GOT3 (cell line): Measurements from ENCODE around the gene LCN2.
"Not testable (repeated sequence)": the region's sequence is repeated elsewhere in the genome, so short reads cannot be mapped to it uniquely, and the experiment has no call there.

Experiments used
- DNase-seq: peaks from one replicate; lab custom pipeline; 2025; ENCODE audit warnings: mixed read lengths; lab: John Stamatoyannopoulos, UW

LCN2 gene

DNA sequence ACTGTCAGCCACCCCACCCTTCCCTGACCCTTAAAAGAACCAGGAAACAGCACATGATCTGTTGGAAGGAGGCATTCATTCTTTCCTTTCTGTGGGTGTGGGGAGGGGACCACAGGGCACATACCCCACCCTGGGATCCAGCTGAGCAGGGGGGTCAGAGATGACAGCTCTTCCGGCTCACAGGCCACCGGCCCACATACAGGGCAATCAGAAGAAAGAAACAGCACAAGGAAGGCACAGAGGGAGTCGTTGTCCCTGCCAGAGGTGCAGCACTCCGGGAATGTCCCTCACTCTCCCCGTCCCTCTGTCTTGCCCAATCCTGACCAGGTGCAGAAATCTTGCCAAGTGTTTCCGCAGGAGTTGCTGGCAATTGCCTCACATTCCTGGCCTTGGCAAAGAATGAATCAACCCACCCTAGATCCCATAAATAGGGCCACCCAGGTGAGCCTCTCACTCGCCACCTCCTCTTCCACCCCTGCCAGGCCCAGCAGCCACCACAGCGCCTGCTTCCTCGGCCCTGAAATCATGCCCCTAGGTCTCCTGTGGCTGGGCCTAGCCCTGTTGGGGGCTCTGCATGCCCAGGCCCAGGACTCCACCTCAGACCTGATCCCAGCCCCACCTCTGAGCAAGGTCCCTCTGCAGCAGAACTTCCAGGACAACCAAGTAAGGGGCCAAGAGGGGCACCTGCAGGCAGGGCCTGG lies at the start of gene LCN2:
TSS of gene LCN2 (plus strand) at position 453 of the 701 bp plus-strand sequence. CDS start at position 526, 73 bp downstream.
- DNase-seq: no peak

DNA sequence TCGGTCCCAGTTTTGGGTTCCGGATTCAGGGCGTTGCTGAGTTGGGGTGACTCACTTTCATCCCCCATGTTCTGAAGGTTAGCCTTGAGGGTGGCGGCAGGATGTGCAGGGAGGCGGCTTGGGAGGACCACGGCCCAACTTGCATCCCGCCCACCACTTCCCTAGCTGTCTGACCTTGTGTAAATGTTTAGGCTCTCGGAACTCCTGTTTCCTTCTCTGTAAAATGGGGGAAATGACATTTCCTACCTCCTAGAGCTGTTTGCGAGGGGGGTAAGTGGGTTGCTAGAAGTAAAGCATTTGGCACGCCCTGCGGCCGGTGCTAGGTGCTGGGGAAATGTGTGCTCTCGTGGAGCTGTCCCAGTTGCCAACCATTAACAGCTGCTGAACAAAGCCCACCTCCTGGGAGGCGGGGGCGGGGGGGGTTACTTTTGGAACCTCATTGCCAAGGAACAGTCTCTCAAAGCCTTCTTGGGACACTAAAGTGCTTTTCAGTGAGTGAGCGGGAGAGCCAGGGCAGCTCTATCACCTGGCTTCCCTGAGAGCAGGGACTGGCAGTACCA lies 49.2 kb upstream of the LCN2 start:
- DNase-seq: no peak

DNA sequence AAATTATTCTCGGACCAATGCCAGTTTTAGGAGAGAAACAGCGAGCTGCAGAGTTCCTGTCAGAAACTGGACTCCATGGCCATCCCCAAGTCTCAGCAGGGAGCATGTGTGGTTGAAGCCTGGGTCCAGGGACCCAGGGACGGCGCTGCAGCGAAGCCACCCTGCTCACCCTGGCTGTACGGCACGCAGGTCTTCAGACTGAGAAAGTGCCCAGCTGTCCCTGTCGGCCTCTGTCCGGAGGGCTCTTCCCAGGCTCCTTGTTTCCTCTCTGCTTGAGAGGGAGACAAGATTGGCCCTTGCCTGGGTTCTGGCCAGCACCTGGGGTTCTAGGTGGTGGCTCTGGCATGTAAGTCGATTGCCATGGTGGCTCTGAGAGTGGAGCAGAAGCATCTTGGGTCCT lies 48.7 kb upstream of the LCN2 start:
- DNase-seq: no peak

DNA sequence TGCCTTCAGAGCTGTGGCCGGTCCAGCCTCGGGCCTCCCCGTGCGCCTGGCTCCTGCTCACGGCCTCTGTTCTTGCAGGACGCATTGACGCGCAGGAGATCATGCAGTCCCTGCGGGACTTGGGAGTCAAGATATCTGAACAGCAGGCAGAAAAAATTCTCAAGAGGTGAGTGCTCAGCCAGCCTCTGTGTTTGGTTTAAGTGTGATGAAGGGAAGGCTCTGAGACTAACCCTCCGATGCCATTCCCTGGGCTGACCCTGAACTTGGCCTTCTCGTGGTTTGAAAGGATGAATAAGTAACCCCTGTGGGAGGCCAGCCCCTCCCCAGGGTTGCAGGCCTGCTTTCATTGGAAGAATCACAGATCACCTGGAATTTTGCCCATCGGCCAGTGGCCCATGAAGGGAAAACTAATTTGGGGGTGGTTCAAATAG lies 48.0 kb upstream of the LCN2 start:
- no peak for DNase-seq

DNA sequence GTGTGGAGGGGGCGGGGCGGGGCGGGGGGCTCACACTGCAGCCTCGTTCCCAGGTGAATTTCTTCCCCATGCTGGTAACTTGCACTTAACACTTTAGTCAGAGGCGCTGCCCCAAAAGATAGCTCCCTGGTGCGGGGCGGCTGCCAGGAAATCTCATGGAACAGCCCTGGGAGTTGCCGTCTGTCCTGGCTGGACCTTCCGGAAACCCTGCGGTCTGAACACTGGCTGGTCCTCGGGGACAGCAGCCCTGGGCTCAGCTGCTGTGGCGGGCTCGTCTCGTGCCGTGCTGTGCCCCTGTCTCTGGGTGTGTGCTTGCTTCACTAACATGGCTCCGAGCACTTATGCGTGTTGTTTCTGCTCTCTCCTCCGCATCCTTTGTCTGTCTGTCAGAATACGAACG lies 47.6 kb upstream of the LCN2 start:
- DNase-seq: no peak

DNA sequence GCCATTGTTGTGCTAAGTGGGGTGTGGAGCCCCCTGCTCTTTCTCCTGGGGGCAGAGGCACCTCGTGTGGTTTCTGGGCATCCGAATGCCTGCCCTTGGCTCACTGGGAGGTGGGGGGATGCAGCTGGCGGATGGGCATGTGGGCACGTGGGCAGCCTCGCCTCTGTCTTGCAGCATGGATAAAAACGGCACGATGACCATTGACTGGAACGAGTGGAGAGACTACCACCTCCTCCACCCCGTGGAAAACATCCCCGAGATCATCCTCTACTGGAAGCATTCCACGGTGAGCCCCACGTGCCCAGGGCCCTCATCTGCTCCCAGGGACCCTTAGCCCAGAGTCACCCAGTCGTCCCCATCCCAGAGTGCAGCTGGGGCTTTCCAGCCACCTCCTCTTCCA lies 47.1 kb upstream of the LCN2 start:
- DNase-seq: no peak

DNA sequence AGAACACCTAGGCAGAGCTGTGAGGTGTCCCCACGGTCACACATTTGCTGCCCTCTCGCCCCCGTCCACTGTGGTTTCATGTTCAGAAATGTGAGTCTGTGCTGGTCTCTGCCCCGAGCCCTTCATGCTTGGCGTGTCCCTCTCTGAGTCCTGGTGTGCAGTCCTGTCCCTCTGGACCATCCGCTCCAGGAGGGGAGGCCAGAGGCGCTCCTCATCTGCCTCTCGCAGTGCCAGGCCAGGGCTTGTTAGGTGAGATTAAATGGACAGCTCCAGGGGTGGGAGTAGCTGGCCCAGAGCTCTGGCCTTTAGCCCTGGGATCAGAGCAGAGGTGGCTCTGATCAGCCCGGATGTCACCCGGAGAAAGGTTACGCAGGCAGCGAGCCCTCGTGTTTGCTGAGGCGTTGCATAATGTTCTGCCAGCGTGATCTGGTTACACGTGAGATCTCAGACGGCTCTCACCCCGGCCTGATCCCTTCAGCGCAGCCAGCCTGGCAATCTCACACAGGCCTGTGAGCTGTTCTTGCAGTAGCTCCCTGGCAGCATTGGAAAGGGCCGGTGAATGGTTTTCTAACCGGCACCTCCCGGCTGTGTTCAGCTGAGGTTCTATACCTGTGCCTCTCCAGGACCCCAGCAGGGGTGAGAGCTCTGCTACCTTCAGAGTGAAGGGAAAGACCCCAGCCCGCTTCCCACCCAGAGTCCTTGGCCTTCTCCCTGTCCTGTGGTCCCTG lies 46.2 kb upstream of the LCN2 start:
- no peak for DNase-seq

DNA sequence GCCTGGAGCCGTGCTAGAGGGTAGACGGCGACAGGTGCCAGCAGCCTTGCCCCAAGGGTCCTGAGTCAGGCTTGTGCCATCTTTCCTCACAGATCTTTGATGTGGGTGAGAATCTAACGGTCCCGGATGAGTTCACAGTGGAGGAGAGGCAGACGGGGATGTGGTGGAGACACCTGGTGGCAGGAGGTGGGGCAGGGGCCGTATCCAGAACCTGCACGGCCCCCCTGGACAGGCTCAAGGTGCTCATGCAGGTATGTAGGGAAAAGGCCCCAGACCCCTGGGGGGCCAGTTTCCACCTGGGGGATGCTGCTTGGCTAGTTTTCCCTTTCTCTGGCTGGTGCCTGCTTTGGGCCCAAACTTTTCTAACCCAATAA lies 45.7 kb upstream of the LCN2 start:
- DNase-seq: no peak

DNA sequence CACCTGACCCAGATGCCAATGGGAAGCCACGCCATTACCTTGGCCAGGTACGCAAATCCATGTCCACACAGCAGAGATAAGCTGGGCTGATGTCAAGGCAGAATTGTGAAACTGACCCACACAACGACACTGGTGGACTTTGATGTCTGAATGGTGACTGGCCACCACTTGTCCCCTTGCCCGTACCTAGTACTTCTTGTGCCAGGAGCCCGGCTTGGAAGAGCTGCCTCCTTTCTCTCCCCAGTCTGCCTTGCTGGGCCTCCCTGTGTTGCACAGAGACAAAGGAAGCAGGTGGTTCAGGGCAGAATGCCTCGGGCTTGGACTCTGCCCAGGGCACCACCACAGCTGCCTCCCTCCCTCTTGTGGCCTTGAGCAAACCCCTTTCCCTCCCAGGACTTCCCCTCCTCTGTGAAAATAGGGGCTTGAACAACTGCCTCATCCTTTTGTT lies 45.1 kb upstream of the LCN2 start:
- no peak for DNase-seq

DNA sequence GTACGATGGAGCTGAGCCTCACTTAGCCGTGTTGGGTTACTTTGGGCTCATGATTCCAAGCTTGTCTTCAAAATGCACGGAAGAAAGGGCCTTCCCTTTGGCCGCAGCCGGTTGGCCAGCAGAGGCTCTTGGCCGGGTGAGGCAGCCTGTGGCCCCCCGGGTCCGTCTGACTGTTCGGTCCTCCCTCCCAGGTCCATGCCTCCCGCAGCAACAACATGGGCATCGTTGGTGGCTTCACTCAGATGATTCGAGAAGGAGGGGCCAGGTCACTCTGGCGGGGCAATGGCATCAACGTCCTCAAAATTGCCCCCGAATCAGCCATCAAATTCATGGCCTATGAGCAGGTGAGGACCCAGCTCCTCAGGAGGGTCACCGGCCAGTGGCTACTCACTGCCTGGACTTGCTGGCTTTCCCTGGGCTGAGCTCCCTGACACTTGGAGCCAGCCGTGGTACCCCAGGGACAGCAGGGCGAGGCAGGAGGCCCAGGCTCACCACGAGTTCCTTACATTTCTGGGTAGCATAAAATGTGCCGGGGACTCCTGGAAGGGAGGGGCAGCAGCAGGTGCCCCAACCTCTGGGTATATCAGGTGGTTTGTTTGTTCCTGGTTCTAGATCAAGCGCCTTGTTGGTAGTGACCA lies 43.6 kb upstream of the LCN2 start:
- DNase-seq: no peak

DNA sequence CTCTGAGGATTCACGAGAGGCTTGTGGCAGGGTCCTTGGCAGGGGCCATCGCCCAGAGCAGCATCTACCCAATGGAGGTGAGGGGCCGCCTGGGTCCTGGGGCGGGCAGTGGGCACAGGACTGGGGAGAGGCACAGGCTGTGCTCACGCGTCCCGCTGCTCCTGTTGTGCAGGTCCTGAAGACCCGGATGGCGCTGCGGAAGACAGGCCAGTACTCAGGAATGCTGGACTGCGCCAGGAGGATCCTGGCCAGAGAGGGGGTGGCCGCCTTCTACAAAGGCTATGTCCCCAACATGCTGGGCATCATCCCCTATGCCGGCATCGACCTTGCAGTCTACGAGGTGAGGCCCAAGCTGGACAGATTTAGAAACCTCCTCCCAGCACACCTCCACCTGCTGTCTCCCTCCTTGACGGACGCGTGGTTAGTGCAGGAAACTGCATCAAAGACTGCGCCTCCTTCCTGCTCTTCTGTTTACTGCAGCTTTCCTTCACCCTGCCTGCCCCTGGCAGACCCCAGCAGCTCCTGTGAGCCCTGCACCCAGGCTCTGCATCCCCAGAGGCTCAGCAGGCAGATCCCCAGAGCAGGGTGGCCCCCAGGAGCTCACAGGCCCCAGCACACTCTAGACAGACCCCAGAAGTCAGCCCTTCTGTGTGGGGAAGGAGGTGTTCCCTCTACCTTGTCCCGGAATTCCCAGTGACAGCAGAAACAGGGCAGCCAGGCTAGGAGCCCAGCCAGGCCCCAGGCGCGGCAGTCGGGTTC lies 42.9 kb upstream of the LCN2 start:
- no peak for DNase-seq

DNA sequence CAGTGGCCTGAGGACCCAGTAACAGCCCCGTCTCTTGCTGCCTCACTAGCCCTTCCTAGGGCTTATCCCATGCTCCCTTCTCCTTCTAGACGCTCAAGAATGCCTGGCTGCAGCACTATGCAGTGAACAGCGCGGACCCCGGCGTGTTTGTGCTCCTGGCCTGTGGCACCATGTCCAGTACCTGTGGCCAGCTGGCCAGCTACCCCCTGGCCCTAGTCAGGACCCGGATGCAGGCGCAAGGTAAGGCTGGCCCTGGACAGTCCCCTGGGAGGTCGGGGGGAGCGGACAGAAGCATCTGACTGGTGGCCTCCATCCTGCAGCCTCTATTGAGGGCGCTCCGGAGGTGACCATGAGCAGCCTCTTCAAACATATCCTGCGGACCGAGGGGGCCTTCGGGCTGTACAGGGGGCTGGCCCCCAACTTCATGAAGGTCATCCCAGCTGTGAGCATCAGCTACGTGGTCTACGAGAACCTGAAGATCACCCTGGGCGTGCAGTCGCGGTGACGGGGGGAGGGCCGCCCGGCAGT lies 42.2 kb upstream of the LCN2 start:
- DNase-seq: no peak

DNA sequence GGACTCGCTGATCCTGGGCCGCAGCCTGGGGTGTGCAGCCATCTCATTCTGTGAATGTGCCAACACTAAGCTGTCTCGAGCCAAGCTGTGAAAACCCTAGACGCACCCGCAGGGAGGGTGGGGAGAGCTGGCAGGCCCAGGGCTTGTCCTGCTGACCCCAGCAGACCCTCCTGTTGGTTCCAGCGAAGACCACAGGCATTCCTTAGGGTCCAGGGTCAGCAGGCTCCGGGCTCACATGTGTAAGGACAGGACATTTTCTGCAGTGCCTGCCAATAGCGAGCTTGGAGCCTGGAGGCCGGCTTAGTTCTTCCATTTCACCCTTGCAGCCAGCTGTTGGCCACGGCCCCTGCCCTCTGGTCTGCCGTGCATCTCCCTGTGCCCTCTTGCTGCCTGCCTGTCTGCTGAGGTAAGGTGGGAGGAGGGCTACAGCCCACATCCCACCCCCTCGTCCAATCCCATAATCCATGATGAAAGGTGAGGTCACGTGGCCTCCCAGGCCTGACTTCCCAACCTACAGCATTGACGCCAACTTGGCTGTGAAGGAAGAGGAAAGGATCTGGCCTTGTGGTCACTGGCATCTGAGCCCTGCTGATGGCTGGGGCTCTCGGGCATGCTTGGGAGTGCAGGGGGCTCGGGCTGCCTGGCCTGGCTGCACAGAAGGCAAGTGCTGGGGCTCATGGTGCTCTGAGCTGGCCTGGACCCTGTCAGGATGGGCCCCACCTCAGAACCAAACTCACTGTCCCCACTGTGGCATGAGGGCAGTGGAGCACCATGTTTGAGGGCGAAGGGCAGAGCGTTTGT lies 41.6 kb upstream of the LCN2 start:
- DNase-seq: no peak

DNA sequence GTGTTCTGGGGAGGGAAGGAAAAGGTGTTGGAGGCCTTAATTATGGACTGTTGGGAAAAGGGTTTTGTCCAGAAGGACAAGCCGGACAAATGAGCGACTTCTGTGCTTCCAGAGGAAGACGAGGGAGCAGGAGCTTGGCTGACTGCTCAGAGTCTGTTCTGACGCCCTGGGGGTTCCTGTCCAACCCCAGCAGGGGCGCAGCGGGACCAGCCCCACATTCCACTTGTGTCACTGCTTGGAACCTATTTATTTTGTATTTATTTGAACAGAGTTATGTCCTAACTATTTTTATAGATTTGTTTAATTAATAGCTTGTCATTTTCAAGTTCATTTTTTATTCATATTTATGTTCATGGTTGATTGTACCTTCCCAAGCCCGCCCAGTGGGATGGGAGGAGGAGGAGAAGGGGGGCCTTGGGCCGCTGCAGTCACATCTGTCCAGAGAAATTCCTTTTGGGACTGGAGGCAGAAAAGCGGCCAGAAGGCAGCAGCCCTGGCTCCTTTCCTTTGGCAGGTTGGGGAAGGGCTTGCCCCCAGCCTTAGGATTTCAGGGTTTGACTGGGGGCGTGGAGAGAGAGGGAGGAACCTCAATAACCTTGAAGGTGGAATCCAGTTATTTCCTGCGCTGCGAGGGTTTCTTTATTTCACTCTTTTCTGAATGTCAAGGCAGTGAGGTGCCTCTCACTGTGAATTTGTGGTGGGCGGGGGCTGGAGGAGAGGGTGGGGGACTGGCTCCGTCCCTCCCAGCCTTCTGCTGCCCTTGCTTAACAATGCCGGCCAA lies 40.8 kb upstream of the LCN2 start:
- DNase-seq: no peak

DNA sequence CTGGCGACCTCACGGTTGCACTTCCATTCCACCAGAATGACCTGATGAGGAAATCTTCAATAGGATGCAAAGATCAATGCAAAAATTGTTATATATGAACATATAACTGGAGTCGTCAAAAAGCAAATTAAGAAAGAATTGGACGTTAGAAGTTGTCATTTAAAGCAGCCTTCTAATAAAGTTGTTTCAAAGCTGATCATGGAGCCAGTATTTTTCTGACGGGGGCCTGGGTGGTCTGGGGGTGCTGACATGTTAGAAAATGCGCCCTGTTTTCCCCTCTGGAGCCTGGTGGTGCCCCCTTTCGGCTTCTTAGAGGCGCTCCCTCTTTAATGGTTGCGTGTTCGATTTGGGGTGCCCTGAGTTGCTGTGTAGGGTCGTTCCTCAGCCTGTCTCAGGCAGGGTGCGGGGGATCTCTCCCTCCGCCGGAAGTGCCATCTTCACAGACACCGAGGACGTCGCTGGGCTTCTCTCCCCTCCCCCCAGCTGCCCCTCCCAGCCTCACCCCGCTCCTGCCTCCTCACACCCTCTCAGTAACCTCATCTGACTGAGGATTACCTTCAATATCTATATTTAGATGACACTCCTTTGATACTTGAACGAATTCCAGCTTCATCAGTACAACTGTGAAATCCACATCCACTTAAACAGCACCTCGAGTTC lies 40.1 kb upstream of the LCN2 start:
- DNase-seq: no peak

DNA sequence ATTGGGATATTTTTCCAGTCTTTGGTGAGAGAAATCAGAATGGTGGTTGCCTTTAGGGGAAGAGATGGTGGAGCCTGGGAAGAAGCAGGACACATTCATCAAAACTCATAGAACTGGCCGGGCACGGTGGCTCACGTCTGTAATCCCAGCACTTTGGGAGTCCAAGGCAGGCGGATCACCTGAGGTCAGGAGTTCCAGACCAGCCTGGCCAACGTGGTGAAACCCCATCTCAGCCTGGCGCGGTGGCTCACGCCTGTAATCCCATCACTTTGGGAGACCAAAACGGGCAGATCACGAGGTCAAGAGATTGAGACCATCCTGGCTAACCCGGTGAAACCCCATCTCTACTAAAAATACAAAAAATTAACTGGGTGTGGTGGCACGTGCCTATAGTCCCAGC lies 37.5 kb upstream of the LCN2 start:
- DNase-seq: not testable (repeated sequence)

DNA sequence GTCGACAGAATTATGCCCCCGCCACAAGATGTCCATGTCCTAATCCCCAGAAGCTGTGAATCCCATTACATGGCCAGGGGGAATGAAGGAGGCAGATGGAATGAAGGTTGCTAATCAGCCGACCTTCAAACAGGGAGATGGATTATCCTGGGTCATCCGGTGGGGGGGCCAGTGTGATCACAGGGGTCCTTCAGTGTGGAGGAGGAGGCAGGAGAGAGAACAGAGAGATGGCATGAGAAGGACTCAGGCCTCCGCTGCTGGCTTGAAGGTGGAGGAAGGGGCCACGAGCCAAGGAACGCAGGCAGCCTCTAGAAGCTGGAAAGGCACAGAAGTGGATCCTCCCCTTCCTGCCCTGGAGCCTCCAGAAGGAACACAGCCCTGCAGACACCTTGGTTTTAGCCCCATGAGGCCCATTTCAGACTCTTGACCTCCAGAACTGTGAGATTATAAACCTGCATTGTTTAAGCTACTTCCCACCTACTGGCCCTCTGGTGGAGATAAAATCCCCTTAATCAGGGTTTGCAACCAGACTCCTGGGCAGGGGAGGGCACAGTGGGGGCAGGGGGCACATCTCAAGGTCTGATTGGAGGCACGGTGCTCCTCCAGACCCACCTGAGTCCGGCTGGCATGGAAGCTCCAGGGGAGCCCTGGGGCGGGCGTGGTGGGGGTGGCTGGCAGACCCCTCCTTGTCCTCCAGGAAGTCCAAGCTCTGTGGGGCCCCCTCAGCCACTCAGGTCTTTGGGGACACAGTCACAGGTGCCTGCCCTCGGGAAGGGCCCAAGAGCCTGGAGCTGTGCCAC lies 35.5 kb upstream of the LCN2 start:
- DNase-seq: no peak

DNA sequence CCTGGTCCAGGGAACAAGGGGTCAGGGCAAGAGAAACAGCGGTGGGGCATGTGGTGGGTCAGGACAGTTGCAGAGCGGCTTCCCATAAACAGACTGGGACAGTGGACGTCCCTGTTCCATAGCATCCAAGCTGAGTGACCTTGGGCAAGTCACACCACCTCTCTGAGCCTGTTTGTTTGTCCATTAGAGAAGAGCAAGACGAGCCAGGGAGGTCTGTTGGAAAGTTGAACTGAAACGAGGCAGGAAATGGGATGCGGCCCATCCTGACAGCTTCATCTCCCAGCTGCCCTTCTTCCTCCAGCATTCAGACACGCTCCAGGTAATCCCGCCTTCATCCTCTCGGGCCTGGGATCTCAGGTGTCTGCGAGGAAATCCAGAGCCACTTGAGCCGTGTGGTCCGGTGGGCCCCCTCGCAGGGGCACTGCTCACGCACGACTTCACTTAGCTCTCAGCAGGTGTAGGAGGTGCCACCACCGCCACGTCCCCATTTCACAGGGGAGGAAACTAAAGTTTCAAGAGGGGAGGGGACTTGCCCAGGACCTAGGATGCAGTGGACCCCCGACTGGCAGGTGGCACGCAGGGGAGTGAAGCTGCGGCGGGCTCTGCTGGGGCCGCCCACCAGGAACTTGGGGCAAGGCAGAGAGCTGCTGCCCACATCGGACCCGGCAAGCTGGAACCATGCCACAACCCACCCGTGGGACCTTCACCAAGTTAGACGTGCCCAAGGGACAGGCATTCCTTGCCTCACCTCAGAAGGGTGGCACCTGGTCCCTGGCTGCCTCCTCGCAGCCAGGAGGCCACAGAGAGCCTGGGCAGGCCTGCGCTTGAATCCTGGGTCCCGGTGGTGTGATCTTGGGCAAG lies 34.7 kb upstream of the LCN2 start:
- no peak for DNase-seq
